HepG2 (cell line): Measurements from ENCODE around the gene DYRK2. TPM values are rescaled to one million over a fixed set of nuclear protein-coding genes. Genes with fewer than 3 reads are reported as not detected.

Experiments
- ATAC-seq: fragments of 200-7000 bp; cut with Tn5 transposase; 3 replicates; pipeline ENCODE4 v1.9.1; 2020; ENCODE audit warnings: mild to moderate bottlenecking, moderate library complexity
- BruUV-seq: library from RNA; stranded (reverse); fragments of 400-500 nt; replicated peaks from 2 replicates; lab custom pipeline; 2021; lab: Mats Ljungman, UMichigan
- CTCF ChIA-PET: fragments of 300-600 bp; formaldehyde crosslinking; extraction: SDS; loops from one replicate; lab custom pipeline; 2021; ENCODE audit warnings: low total read pairs, inconsistent platforms, low intra/inter-chr PET ratio; lab: Yijun Ruan, JAX
- POLR2A ChIA-PET: fragments of 350-600 bp; sonication (Branson Sonifier 250); formaldehyde crosslinking; loops from one replicate; lab custom pipeline; 2020; ENCODE audit warnings: antibody characterized with exemption, inconsistent platforms; lab: Yijun Ruan, JAX
- DNase-seq: peaks from one replicate; pipeline ENCODE4 v3.0.0-alpha.2; 2015; ENCODE audit warnings: low spot score
- FAIRE-seq: peaks from 3 replicates; lab custom pipeline; 2011; peaks lifted over from hg19 to GRCh38; lab: Jason Lieb, UNC
- H2AFZ ChIP-seq: one replicate; pipeline ENCODE4 v1.6.1; 2011; ENCODE audit warnings: low read length, inconsistent platforms
- H3K27ac ChIP-seq: fragments of 300-600 bp; 3 replicates; pipeline ENCODE4 v1.8.0; 2011; ENCODE audit warnings: mixed run types, mild to moderate bottlenecking, mixed read lengths, low read length, inconsistent platforms; ENCODE audit not compliant: insufficient read depth; ENCODE audit errors: extremely low read length
- H3K27me3 ChIP-seq, 2 experiments: fragments of 200-600 bp in 1 of 2; 2 replicates in 1 of 2; 3 replicates in 1 of 2; pipeline versions ENCODE4 v1.6.0 to v1.8.0; 2011; ENCODE audit warnings: low read length in 2 of 2, mild to moderate bottlenecking in 2 of 2, moderate library complexity in 2 of 2, inconsistent platforms in 1 of 2; ENCODE audit not compliant: insufficient read depth in 2 of 2, control insufficient read depth in 1 of 2
- H3K36me3 ChIP-seq, 2 experiments: fragments of 200-600 bp in 1 of 2; replicated peaks in 1 of 2; 2 replicates in 1 of 2; 3 replicates in 1 of 2; pipeline versions ENCODE4 v1.5.1 to v1.8.0; 2011; ENCODE audit warnings: low read length in 2 of 2, inconsistent platforms in 1 of 2; ENCODE audit not compliant: insufficient read depth in 2 of 2, control insufficient read depth in 1 of 2
- H3K4me1 ChIP-seq: 2 replicates; pipeline ENCODE4 v1.5.1; 2012; ENCODE audit warnings: low read length, inconsistent platforms; ENCODE audit not compliant: insufficient read depth
- H3K4me2 ChIP-seq: 2 replicates; pipeline ENCODE4 v1.6.0; 2011; ENCODE audit warnings: low read depth, low read length, inconsistent platforms
- H3K4me3 ChIP-seq, 3 experiments: fragments of 200-600 bp in 1 of 3; sonication (generic), shearing (Covaris generic) in 1 of 3; replicated peaks in 1 of 3; 2 replicates each; pipeline ENCODE4 v1.5.1; 2011 to 2016; ENCODE audit warnings: low read length in 3 of 3, inconsistent platforms in 2 of 3, low read depth in 2 of 3, mild to moderate bottlenecking in 2 of 3, control low read depth in 1 of 3, mixed read lengths in 1 of 3; ENCODE audit not compliant: insufficient read depth in 1 of 3
- H3K79me2 ChIP-seq: one replicate; pipeline ENCODE4 v1.6.1; 2011; ENCODE audit warnings: low read length, inconsistent platforms; ENCODE audit not compliant: insufficient read depth
- H3K9ac ChIP-seq: 2 replicates; pipeline ENCODE4 v1.6.0; 2011; ENCODE audit warnings: mild to moderate bottlenecking, low read depth, low read length, inconsistent platforms; ENCODE audit not compliant: insufficient read depth
- H3K9me3 ChIP-seq: 2 replicates; pipeline ENCODE4 v1.5.1; 2012; ENCODE audit warnings: mild to moderate bottlenecking, low read length
- H4K20me1 ChIP-seq: 2 replicates; pipeline ENCODE4 v1.6.0; 2011; ENCODE audit warnings: inconsistent platforms, mild to moderate bottlenecking, low read length, moderate library complexity; ENCODE audit not compliant: insufficient read depth
- CBX2 ChIP-seq, 2 experiments: fragments of 200-600 bp in 1 of 2; sonication (generic); formaldehyde crosslinking in 1 of 2; IDR thresholded peaks; 2 replicates each; pipeline versions ENCODE4 v1.7.0 to v1.8.1; 2018 to 2022; ENCODE audit warnings: low read depth in 2 of 2, low read length in 1 of 2, mild to moderate bottlenecking in 1 of 2, missing genetic modification reagents in 1 of 2
- CCDC6 ChIP-seq: sonication (generic); formaldehyde crosslinking; IDR thresholded peaks from 2 replicates; pipeline ENCODE4 v1.8.1; 2022; ENCODE audit warnings: mild to moderate bottlenecking, missing genetic modification reagents, moderate library complexity
- EEA1 ChIP-seq: sonication (generic); formaldehyde crosslinking; IDR thresholded peaks from 2 replicates; pipeline ENCODE4 v1.5.1; 2020; ENCODE audit warnings: mild to moderate bottlenecking, missing genetic modification reagents, borderline replicate concordance
- FOXP1 ChIP-seq, 2 experiments: fragments of 450-650 bp in 1 of 2; IDR thresholded peaks; 2 replicates each; pipeline ENCODE4 v1.6.1; 2017 to 2018; ENCODE audit warnings: antibody characterized with exemption in 1 of 2
- HNRNPK ChIP-seq: fragments of 200-400 bp; formaldehyde crosslinking; IDR thresholded peaks from 2 replicates; pipeline ENCODE4 v1.6.1; 2018; ENCODE audit warnings: low read length, low read depth, moderate library complexity, mild to moderate bottlenecking; ENCODE audit not compliant: poor library complexity, severe bottlenecking
- KAT7 ChIP-seq: IDR thresholded peaks from 2 replicates; pipeline ENCODE4 v1.6.1; 2018; ENCODE audit warnings: borderline replicate concordance, missing compliant biosample characterization
- NFAT5 ChIP-seq: sonication (generic); formaldehyde crosslinking; IDR thresholded peaks from 2 replicates; pipeline ENCODE4 v1.4.0; 2020; ENCODE audit warnings: missing genetic modification reagents
- PBX2 ChIP-seq: IDR thresholded peaks from 2 replicates; pipeline ENCODE4 v1.6.1; 2016; ENCODE audit warnings: control low read depth
- ZSCAN22 ChIP-seq: sonication (generic); formaldehyde crosslinking; IDR thresholded peaks from 2 replicates; pipeline ENCODE4 v1.4.0; 2020; ENCODE audit warnings: mild to moderate bottlenecking, missing genetic modification reagents
- WGBS: methylation state at CpG from one replicate; pipeline ENCODE4 v1.1.6; 2017; ENCODE audit warnings: low lambda C conversion rate; 5-methylcytosine and 5-hydroxymethylcytosine counted together
- in situ Hi-C: cut with HindIII; loops from 2 replicates; pipeline ENCODE4 v1.10.0; 2017; ENCODE audit warnings: low pct_unique_long_range_greater_than_20kb; ENCODE audit not compliant: extremely low pct_ligation_motif_present
- intact Hi-C: fragments of 100-400 bp; cut with micrococcal nuclease; formaldehyde crosslinking; loops from one replicate; pipeline ENCODE4 v1.10.0; 2022; ENCODE audit not compliant: unreplicated experiment
- polyA plus RNA-seq, 8 experiments: library from polyadenylated mRNA; depleted of rRNA in 3 of 8; stranded (reverse) in 7 of 8; unstranded in 1 of 8; fragments of >200 nt; fragmentation: Illumina TruSeq in 4 of 8; extraction: Trizol in 4 of 8; gene quantifications; 2 replicates each; pipeline versions ENCODE4 v1.2.1 to v1.2.3, GENCODE V29; 2011 to 2016; ENCODE audit warnings: low read depth in 4 of 8, missing spikeins in 1 of 8, mixed read lengths in 1 of 8; ENCODE audit not compliant: insufficient read depth in 1 of 8
- total RNA-seq, 5 experiments: library from RNA; depleted of rRNA; stranded (reverse); fragments of >200 nt; fragmentation: Illumina TruSeq; extraction: Trizol; gene quantifications; 2 replicates each; pipeline ENCODE4 v1.2.3, GENCODE V29; 2016; ENCODE audit warnings: low read depth in 1 of 5

DYRK2 gene
- total and polyA plus RNA-seq, 2 of the 13 experiments (the other 11 are each of a cell fraction or from before 2014, with no cell fraction given): 8.2 to 11.5 TPM

- H3K27me3 ChIP-seq: 0 out of 5 replicates have a peak, but pooled peaks cover 0 to 2% of the 10 kb centered on the region in 2 experiments
- intact Hi-C loops (no loop called here), in situ Hi-C loops (no loop called here)
- DNase-seq (no peak), ATAC-seq (no peak), FAIRE-seq (no peak)
- 6% methylated on average over 6 of the region's 6 CpGs for WGBS
- no peaks in the 10 kb centered on the region for H3K9me3 ChIP-seq
- no peak overlapping the region for H3K27ac ChIP-seq
- CTCF ChIA-PET: no interaction called here
- H3K36me3 ChIP-seq: no peaks in the 10 kb centered on the region
- H3K9ac ChIP-seq: no peak overlapping the region
- H3K79me2 ChIP-seq: no peaks in the 10 kb centered on the region
- H3K4me3 ChIP-seq: no peak overlapping the region
- no peak overlapping the region for H2AFZ ChIP-seq
- TF ChIP-seq PBX2 (CRISPR knock-in tag) (no peak), HNRNPK (peak; percentile 23), FOXP1 (IDR thresholded peaks at IDR 0.05) (no peak), FOXP1 (CRISPR knock-in tag; IDR thresholded peaks at IDR 0.05) (0 out of 2 replicates have a peak, but pooled peaks have one; percentile 10)
- peaks cover 11% of the 10 kb centered on the region for H3K4me1 ChIP-seq
- H3K4me2 ChIP-seq: no peak overlapping the region
- no TSS peak for BruUV-seq
- POLR2A ChIA-PET: no interaction called here
- no peaks in the 10 kb centered on the region for H4K20me1 ChIP-seq
These were observed 57.1 kb downstream of the DYRK2 start for GRCh38 chr12:67705394-67706370.

GRCh38 chr12:67709367-67709954 lies 60.9 kb downstream of the DYRK2 start:
- Histone ChIP-seq H3K27ac (no peak overlapping the region), H3K9me3 (no peaks in the 10 kb centered on the region), H3K4me2 (no peak overlapping the region), H3K79me2 (no peaks in the 10 kb centered on the region), H3K4me3 (no peak overlapping the region), H3K27me3 (0 out of 5 replicates have a peak, but pooled peaks cover 0 to 2% of the 10 kb centered on the region in 2 experiments), H4K20me1 (no peaks in the 10 kb centered on the region), H3K4me1 (peaks cover 17% of the 10 kb centered on the region), H3K36me3 (no peaks in the 10 kb centered on the region), H3K9ac (no peak overlapping the region), H2AFZ (no peak overlapping the region)
- 64% methylated on average over 3 of the region's 4 CpGs for WGBS
- ATAC-seq (no peak), DNase-seq (no peak), FAIRE-seq (no peak)
- in situ Hi-C loops (no loop called here), intact Hi-C loops (no loop called here)
- ChIA-PET POLR2A (no interaction called here), CTCF (no interaction called here)
- no TSS peak for BruUV-seq
- TF ChIP-seq KAT7 (CRISPR knock-in tag) (no peak), CBX2 (IDR thresholded peaks at IDR 0.05; ENCODE audit: low read depth, low read length) (no peak), CBX2 (CRISPR knock-in tag; IDR thresholded peaks at IDR 0.05; ENCODE audit: low read depth) (no peak), NFAT5 (CRISPR knock-in tag) (no peak), EEA1 (CRISPR knock-in tag) (no peak), ZSCAN22 (no peak), CCDC6 (CRISPR knock-in tag) (no peak)
